NT2/D1 (cell line): ENCODE measurements around the gene GLOD4.

ENCODE experiments used
- SUZ12 ChIP-seq: IDR thresholded peaks from 2 replicates; pipeline ENCODE4 v1.6.1; 2011; ENCODE audit not compliant: insufficient read length, insufficient read depth; ENCODE audit errors: extremely low read depth
- YY1 ChIP-seq: IDR thresholded peaks from 2 replicates; pipeline ENCODE4 v1.6.1; 2011; ENCODE audit not compliant: insufficient read length, insufficient read depth
- ZNF274 ChIP-seq: IDR thresholded peaks from 2 replicates; pipeline ENCODE4 v1.6.1; 2011; ENCODE audit warnings: mild to moderate bottlenecking, low read depth, low read length

- no peak for TF ChIP-seq ZNF274
- TF ChIP-seq YY1: no peak
- TF ChIP-seq SUZ12: no peak
These were observed 30.0 kb downstream of the GLOD4 start, which contains the start of gene GEMIN4 for GRCh38 chr17:752002-752619.
